GM23338 (cell line): ENCODE measurements around the gene OR10G4.

Source experiments
- CTCF ChIP-seq, 2 experiments: fragments of 200-600 bp in 1 of 2; sonication (generic) in 1 of 2; conservative IDR thresholded peaks; 2 replicates each; pipeline versions ENCODE4 v1.5.1 to v1.6.1; 2016 to 2017; ENCODE audit warnings: antibody characterized with exemption in 2 of 2, low read depth in 2 of 2, mild to moderate bottlenecking in 2 of 2, moderate library complexity in 1 of 2
- EZH2 ChIP-seq: fragments of 200-600 bp; sonication (generic); IDR thresholded peaks from one replicate; pipeline ENCODE4 v1.8.0; 2017; ENCODE audit warnings: antibody characterized with exemption, mild to moderate bottlenecking, low read depth; ENCODE audit not compliant: unreplicated experiment

DNA sequence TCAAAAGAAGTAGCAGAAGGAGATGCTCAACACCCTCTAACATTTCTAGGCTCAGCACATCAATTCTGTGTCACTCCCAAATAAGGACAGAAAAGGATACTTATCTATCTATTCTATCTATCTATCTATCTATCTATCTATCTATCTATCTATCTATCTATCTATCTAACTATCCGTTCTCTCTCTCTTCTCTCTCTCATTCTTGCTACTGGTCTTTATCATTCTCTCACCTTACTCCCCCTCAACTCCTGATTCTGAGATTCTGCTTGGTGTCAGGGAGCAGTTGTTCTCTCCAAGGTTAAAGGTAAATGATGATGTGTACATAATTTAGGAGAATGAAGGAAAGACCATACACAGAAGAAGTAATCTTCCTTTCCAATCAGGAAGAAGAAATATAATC is 17.7 kb upstream of the OR10G4 start, which contains the start of gene OR10G6:
- TF ChIP-seq EZH2 (no peak), CTCF (conservative IDR thresholded peaks at IDR 0.05; ENCODE audit: low read depth in 2 of 2) (no peak)
